ENCODE measurements around the gene AHR.

DNA sequence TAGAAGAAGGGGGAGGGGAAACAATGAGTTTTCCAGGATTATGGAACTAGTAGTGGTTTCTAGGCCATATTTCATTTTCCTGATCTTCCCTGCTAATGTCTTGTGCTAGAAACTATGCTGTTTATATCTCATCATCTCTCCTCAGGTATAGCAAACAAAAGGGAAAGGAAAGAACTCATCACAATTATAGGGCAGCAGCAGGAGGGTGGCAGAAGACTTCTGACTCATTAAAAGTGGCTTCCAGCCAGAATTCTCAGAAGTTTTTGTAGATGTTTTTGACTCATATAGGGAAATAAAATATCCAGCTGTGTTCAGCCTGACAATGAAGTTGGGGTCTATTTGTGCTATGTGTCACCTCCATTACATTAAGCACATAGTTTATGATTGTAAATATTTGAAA is 6.5 kb downstream of the AHR start:
- TF ChIP-seq, protein P1, sequence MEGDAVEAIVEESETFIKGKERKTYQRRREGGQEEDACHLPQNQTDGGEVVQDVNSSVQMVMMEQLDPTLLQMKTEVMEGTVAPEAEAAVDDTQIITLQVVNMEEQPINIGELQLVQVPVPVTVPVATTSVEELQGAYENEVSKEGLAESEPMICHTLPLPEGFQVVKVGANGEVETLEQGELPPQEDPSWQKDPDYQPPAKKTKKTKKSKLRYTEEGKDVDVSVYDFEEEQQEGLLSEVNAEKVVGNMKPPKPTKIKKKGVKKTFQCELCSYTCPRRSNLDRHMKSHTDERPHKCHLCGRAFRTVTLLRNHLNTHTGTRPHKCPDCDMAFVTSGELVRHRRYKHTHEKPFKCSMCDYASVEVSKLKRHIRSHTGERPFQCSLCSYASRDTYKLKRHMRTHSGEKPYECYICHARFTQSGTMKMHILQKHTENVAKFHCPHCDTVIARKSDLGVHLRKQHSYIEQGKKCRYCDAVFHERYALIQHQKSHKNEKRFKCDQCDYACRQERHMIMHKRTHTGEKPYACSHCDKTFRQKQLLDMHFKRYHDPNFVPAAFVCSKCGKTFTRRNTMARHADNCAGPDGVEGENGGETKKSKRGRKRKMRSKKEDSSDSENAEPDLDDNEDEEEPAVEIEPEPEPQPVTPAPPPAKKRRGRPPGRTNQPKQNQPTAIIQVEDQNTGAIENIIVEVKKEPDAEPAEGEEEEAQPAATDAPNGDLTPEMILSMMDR (IDR thresholded peaks at IDR 0.05; ENCODE audit: poor library complexity): no peak
- no peak for TF ChIP-seq EZH2 (IDR thresholded peaks at IDR 0.05; ENCODE audit: borderline replicate concordance)
